NCI-H345 treated with DMSO at 0.1 percent for 48 hours (cell line): ENCODE data around the gene ACACB.
"Not testable (repeated sequence)": the region's sequence is repeated elsewhere in the genome, so short reads cannot be mapped to it uniquely, and the experiment has no call there.

Source experiments
- DNase-seq: peaks from one replicate; lab custom pipeline; 2025; ENCODE audit not compliant: unreplicated experiment; lab: John Stamatoyannopoulos, UW

ACACB gene

DNA sequence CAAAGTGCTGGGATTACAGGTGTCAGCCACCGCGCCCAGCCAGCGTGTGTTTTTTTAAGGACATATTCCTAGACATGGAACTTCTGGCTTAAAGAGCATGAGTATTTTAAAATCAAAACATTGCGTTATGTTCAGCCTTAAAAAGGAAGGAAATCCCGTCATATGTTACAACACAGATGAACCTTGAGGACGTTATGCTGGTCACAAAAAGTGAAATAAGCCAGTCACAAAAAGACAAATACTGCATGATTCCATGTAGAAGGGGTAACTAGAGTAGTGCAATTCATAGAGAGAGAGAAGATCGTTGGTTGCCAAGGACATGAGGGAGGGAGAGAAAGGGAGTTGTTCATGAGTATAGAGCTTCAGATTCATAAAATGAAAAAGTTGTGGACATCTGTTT, 53.9 kb downstream of the ACACB start:
- DNase-seq: no peak

DNA sequence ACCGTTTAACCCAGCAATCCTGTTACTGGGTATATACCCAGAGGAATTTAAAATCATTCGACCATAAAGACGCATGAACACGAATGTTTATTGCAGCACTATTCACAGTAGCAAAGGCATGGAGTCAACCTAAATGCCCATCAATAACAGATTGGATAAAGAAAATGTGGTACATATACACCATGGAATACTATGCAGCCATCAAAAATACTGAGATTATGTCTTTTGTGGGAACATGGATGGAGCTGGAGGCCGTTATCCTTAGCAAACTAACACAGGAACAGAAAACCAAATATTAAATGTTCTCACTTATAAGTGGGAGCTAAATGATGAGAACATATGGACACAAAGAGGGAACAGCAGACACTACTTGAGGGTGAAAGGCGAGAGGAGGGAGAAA, 56.4 kb downstream of the ACACB start:
- not testable (repeated sequence) for DNase-seq

DNA sequence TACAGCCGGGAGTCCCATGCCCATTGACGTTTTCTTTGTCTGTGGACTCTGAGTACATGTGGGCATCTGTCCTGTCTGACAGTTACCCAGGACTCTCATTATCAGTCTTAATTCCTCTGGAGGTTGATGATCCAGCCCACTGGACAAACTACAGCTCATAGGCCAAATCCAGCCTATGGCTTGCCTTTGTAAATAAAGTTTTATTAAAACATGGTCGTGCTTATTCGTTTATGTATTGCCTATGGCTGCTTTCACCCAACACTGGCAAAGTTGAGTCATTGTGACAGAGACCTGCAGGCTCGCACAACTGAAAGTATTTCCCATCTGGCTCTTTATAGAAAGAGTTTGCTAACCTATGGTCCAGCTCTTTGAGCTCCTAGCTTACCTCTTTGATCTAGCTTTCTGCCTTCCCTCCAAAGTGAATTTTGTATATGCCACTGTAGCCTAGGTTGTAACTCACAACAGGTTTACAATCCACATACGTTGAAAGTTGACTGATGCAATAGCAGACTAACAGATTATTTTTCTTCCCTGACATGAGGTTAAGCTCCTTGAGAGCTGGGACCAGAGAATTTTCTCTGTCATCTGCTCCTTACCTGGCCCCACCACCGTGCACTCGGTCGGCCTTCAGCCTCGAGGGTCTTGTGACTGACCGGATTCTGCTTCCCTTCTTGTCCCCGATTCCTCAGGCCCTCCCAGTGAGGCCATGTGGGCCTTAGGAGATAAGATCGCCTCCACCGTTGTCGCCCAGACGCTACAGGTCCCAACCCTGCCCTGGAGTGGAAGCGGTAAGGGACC, 57.3 kb downstream of the ACACB start:
- no peak for DNase-seq

DNA sequence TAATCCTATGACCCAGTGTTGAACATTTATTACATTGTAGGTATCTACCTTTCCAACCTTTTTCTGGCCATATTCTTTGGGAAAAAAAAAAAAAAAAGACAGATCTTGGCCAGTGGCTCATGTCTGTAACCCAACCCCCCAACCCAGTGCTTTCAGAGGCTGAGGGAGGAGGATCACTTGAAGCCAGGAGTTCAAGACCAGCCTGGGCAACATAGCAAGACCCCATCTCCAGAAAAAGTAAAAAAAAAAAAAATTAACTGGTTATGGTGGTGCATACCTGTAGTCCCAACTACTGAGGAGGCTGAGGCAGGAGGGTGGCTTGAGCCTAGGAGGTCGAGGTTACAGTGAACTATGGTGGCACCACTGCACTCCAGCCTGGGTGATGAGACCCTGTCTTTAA, 58.1 kb downstream of the ACACB start:
- DNase-seq: no peak

DNA sequence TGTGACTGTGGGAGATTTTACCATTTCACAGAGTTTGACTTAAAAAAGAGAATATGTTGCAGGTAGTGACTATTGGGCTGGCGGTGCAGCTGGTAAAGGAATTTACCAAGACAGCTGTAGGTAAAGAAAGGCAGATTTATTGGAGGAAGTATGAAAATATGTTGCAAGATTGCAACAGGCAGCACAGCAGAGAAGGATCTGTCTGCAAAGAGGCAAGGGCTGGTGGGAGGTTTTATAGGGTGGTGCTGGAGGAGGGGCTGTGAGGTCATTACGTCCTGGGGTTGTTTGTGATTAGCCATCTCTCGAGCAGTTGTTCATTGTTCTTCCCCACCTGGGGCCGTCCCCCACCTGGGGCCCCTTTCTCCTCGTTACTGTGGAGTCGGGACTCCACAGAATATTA, 62.1 kb downstream of the ACACB start:
- DNase-seq: no peak

DNA sequence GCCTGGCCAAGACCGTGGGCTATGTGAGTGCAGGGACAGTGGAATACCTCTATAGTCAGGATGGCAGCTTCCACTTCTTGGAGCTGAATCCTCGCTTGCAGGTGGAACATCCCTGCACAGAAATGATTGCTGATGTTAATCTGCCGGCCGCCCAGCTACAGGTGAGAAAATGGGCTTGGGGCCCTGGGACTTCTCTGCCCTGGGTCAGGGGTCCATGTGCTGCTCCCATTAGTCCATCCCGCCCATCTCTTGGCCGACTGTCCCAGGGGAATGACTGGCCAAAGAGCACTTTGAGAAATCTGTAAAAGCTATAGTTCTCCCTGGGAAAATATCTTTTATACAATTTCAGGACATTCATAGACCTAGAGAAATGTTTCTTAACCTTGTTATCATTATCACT, 63.5 kb downstream of the ACACB start:
- no peak for DNase-seq

DNA sequence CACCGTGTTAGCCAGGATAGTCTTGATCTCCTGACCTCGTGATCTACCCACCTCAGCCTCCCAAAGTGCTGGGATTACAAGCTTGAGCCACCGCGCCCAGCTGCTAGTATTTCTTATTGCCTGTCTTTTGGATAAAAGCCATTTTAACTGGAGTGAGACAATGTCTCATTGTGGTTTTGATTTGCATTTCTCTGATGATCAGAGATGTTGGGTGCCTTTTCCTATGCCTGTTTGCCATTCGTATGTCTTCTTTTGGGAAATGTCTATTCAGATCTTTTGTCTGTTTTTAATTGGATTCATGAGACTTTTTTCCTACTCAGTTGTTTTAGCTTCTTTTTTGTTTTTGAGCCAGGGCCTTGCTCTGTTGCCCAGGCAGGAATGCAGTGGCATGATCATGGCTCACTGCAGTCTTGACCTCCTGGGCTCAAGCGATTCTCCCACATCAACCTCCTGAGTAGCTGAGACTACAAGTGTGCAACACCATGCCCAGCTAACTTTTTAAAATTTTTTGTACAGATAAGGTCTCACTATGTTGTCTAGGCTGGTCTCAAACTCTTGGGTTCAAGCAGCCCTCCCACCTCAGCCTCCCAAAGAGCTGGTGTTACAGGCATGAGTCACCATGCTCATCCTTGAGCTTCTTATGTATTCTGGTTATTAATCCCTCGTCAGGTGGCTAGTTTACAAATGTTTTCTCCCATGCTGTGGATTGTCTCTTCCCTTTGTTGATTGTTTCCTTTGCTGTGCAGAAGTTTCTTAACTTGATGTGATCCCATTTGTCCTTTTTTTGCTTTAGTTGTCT, 65.9 kb downstream of the ACACB start:
- DNase-seq: no peak

DNA sequence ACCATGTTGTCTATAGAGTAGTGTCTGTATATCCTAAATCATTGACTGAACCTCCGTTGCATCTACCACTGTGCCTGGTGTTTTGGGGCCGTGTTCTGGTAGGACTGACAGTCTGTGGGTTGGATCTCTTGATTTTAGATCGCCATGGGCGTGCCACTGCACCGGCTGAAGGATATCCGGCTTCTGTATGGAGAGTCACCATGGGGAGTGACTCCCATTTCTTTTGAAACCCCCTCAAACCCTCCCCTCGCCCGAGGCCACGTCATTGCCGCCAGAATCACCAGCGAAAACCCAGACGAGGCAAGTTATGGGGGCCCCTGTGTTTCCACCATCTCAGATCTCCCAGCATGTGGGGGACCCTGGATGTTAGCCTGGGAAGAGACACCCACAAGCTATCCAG, 69.1 kb downstream of the ACACB start:
- no peak for DNase-seq

DNA sequence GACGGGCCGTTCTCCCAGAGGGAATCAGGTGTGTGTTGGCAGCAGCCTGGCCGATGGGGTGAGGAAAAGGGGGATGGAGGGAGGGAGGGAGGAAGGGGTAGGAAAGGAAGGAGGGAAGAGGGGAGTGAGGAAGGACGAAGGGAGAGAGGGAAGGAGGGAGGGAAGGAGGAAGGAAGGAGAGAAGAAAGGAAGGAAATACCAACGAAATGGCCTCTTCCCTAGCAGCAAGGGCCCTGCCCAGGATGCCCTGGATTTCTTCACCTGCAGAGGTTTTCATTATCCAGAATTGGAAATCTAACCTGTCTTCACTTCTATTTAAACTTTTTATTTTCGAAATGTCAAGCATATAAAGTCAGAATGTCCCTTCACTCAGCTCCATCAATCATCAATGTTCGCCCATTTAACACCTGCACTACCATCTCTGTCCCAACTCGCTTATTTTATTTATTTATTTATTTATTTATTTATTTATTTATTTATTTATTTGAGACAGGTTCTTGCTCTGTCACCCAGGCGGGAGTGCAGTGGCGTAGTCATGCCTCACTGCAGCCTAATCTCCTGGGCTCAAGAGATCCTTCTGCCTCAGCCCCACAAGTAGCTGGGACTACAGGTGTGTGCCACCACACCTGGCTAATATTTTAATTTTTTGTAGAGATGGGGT, 70.7 kb downstream of the ACACB start:
- no peak for DNase-seq

DNA sequence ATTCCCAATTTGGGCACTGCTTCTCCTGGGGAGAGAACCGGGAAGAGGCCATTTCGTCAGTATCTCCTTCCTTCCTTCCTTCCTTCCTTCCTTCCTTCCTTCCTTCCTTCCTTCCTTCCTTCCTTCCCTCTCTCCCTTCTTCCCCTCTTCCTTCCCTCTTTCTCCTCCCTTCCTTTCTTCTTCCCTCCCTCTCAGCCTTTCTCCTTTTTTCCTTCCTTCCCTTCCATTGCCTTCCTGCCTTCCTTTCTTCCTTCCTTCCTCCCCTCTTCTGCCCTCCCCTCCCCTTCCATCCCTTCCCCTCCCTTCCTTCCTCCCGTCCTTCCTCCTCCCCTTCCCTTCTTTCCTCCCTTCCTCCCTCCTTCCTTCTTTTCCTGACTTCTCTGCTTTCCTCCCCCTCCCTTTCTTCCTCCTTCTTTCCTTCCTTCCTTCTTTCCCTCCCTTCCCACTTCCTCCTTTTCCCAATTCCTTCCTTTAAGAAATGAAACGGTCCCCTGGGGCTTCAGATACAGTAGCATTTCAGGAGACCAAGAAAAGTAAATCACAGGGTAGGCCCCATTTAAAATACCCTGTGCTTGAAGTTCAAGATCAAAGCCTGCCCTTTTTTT, 71.8 kb downstream of the ACACB start:
- DNase-seq: no peak

DNA sequence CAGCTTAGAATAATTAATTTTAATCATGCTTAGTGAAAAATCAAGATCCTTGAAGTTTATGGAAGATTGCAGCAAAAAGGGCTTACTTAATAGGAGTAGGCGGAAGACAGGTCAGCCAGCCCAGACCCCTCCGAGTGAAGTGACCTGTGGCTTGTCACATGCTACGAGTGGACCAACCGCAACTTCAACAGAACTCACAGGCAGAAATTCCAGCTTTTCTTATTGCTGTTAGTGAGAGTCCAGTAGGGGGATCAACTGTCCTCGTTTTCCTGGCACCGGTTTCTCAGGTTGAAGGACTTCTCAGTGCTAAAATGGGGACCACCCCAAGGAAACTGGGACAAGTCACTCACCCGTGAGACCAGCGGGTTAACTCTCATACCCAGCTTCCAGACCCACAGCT, 72.9 kb downstream of the ACACB start:
- DNase-seq: no peak

DNA sequence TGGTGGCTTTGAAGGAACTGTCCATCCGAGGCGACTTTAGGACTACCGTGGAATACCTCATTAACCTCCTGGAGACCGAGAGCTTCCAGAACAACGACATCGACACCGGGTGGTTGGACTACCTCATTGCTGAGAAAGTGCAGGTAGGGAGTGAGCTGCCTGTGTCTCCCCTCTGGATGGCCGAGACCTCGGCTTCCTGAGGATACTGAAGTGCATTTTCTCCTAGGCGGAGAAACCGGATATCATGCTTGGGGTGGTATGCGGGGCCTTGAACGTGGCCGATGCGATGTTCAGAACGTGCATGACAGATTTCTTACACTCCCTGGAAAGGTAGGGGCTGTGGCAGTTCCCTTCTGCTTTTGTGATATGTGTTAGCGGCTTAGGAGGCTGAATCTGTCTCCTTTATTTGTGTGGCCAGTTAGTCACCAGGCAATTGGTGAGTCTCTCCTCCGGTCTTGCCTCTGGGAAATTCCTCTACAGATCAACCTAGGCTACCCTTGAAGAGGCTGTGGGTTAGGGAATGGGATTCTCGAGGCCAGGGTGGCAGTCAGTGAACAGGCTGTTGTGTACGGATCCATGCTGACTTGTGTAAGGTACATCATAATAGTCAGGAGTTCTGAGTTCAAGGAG, 75.3 kb downstream of the ACACB start:
- no peak for DNase-seq

DNA sequence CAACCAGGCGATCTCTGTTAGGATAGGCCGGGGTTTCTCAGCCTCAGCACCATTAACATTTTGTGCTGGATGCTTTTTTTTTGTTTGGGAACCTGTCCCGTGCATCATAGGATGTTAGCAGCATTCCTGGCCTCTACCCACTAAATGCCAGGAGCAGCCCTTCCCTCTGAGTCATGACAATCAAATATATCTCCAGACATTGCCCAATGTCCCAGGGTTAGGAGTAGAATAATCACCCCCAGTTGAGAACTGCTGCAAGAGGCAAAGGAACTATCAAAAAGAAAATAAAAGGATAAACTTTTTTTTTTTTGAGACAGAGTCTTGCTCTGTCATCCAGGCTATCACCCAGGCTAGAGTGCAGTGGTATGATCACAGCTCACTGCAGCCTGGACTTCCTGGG, 76.0 kb downstream of the ACACB start:
- no peak for DNase-seq

DNA sequence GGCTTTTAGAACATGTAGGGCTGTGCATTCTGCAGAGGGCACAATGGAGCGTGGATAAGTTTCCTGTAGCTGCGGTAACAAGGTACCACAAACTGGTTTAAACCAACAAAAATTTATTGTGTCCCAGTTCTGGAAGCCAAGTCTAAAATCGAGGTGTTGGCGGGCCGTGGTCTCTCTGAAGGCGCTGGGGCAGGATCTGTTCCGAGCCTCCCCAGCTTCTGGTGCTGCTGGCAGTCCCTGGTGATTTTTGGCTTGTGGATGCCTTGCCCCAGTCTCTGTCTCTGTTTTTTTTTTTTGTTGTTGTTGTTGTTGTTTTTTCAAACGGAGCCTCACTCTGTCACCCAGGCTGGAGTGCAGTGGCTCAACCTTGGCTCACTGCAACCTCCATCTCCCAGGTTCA, 77.5 kb downstream of the ACACB start:
- DNase-seq: no peak

DNA sequence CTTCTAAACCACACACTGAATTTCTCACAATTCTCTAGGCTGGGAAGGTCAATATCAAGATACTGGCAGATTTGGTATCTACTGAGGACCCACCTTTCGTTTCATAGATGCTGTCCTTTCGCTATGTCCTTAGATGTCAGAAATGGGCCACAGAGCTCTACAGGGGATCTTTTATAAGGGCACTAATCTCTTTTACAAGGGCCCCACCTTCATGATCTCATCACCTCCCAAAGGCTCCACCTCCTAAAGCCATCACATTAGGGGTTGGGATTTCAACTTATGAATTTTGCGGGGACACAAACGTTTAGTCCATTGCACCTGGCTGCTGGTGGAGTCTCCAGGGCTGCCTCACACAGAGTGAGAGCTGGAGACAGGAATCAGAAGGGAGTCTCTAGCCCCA, 79.9 kb downstream of the ACACB start:
- no peak for DNase-seq

DNA sequence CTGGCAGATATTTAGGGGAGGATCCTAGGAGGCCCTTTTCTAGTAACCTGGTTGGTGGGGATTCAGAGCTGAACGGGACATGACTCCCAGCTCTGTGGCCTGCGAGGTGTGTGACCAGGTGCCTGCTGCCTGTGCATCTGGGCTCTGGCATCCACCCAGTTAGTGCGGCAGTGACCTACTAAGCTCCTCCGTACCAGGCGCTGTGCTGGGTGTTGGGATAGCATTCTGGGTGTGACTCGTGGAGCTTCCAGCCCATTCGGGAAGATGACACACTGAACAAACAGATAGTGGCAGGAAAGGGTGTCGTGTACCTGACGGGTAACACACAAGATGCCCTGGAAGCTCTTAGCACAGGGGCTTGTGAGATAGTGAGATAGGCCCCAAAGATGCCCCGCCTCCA, 80.9 kb downstream of the ACACB start:
- no peak for DNase-seq

DNA sequence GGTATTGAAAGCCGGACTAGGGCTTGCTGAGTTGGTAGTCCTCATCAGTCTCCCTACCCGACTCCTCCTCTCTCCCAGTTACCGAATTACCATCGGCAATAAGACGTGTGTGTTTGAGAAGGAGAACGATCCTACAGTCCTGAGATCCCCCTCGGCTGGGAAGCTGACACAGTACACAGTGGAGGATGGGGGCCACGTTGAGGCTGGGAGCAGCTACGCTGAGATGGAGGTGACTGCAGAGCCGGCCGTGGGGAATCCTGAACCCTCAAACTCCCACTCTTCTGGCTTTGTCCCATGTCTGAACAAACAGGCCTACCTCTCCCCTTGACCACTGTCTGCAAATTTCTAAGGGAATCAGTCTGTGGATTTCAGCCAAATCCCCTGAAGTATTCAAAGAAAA, 82.9 kb downstream of the ACACB start:
- no peak for DNase-seq

DNA sequence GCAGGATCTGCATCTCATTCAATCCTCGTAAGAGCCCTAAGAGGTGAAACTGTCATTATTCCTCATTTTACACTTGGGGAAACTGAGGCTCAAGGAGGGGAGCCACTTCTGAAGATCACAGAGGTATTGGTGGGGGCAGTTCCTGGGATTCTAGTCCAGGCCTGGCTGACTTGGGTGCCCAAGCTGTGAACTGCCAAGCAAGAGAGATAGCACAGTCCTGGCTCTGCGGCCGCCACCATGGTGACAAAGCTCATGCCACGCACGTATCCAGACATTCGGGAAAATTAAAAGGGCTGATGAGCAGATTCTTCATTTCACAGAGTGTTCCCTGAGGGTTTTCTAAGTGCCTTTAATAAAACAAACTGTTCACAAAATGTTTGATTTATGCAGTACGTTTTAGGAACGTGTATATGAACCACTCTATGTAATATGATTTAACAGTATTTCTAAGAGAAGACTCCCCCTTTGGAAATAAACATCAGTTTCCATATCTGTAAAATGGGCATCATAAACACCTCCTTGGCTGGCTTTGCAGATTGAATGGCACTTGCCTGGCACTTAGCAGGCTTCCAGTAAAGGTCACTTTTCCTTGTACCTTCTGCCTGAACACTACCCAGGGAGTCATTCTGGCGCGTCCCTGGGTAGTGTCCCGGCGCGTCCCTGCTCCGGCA, 84.6 kb downstream of the ACACB start:
- no peak for DNase-seq

DNA sequence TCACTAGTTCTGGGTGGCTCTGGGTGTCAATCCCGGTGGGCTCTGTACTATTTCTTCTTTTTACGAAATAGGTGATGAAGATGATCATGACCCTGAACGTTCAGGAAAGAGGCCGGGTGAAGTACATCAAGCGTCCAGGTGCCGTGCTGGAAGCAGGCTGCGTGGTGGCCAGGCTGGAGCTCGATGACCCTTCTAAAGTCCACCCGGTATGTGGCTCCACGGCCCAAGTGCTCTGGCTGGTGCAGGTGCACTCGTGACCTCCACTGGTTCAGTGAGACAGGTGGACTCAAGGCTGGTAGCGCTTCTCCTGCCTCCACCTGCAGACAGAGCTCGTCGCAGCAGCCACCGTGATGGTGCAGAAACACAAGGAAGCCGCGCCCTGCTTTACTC, 85.1 kb downstream of the ACACB start:
- no peak for DNase-seq

DNA sequence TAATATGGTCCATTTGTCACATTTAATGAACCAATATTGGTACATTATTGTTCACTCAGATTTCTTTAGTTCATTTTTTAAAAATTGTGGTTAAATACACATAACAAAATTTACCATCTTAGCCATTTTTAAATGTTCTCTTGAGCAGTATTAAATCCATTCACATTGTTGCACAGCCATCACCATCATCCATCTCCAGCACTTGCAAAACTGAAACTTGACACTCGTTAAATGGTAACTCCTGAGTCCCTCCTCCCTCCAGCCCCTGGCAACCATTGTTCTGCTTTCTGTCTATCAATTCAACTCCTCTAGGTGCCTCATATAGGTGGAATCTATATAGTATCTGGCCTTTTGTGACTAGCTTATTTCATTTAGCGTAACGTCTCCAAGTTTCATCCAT, 86.4 kb downstream of the ACACB start:
- no peak for DNase-seq

DNA sequence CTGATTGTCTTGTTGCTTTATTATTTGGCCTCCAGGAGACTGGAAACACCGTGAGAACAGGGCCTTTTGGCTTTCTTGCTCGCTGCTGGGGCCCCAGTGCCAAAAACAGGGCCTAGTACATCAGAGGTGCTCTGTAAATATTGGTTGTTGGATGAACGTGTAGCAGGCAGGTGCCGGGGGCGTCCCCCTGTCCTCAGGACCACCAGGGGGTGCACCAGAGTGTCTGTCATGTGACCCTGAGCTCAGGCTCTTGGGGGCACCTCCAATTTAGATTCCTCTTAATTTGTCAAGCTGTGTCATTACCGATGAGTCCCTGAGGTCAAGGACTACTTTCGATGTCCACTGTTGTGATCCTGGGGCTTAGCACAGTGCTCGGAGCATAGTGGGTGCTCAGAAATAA, 87.1 kb downstream of the ACACB start:
- no peak for DNase-seq
